ENCODE measurements around the gene BANP.
A peak's percentile ranks its signal among the peaks of the same experiment; 100 is the strongest.
"Not testable (repeated sequence)": the region's sequence is repeated elsewhere in the genome, so short reads cannot be mapped to it uniquely, and the experiment has no call there.

BANP gene

GRCh38 chr16:88026964-88027938 is 76.0 kb downstream of the BANP start:
- H3K36me3 ChIP-seq (ENCODE audit: low read depth): no peaks in the 10 kb centered on the region
- H3K4me3 ChIP-seq (ENCODE audit: severe bottlenecking): no peak overlapping the region
- no peaks in the 10 kb centered on the region for H3K4me1 ChIP-seq (ENCODE audit: insufficient read depth, poor library complexity, severe bottlenecking)
- no peaks in the 10 kb centered on the region for H3K9me3 ChIP-seq (ENCODE audit: severe bottlenecking)
- H3K27ac ChIP-seq (ENCODE audit: poor library complexity, severe bottlenecking): no peak overlapping the region
- TF ChIP-seq, protein P1, sequence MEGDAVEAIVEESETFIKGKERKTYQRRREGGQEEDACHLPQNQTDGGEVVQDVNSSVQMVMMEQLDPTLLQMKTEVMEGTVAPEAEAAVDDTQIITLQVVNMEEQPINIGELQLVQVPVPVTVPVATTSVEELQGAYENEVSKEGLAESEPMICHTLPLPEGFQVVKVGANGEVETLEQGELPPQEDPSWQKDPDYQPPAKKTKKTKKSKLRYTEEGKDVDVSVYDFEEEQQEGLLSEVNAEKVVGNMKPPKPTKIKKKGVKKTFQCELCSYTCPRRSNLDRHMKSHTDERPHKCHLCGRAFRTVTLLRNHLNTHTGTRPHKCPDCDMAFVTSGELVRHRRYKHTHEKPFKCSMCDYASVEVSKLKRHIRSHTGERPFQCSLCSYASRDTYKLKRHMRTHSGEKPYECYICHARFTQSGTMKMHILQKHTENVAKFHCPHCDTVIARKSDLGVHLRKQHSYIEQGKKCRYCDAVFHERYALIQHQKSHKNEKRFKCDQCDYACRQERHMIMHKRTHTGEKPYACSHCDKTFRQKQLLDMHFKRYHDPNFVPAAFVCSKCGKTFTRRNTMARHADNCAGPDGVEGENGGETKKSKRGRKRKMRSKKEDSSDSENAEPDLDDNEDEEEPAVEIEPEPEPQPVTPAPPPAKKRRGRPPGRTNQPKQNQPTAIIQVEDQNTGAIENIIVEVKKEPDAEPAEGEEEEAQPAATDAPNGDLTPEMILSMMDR (IDR thresholded peaks at IDR 0.05; ENCODE audit: poor library complexity, severe bottlenecking): no peak
- H3K27me3 ChIP-seq (ENCODE audit: insufficient read depth, poor library complexity, severe bottlenecking): no peaks in the 10 kb centered on the region
- peak; percentile 49 for DNase-seq (ENCODE audit: low spot score)
- ATAC-seq (ENCODE audit: low read depth): no peak

DNA sequence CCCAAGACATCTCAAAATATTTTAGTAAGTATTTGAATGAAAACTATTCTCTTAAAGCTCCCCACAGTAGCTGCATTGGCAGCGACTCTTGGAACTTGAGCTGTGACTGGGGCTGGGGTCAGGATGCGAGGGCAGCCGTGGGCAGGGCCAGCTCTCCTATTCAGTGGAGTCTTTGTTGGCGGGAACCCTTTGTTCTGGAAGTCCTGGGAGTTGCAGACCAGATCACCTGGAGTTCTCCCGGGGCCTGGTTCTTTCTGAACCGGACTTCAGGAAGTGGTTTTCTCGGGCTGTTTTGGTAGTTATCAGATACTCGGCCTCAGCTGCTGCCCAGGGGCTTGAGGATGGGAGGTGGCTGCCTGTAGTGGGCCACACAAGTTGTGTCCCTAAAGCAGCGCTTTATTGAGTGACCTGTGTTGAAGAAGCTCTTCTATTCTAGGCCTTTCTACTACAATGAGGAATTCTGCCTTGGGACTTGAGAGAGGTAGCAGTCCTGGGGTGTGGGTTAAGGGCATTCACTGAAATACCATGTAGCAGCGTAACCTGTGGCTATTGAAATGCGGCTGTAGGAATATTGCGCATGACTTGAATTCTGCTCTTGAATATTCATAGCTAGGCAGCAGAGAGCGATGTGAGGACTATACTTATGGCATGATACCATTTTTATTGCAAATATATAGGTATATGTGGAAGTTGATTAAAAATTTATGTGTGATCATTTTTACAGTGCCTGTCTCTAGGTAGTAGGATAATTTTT is 77.1 kb downstream of the BANP start:
- not testable (repeated sequence) for H3K27ac ChIP-seq (ENCODE audit: poor library complexity, severe bottlenecking); H3K27me3 ChIP-seq (ENCODE audit: insufficient read depth, poor library complexity, severe bottlenecking); DNase-seq (ENCODE audit: low spot score); H3K9me3 ChIP-seq (ENCODE audit: severe bottlenecking); H3K36me3 ChIP-seq (ENCODE audit: low read depth); H3K4me3 ChIP-seq (ENCODE audit: severe bottlenecking); H3K4me1 ChIP-seq (ENCODE audit: insufficient read depth, poor library complexity, severe bottlenecking); ATAC-seq (ENCODE audit: low read depth)

DNA sequence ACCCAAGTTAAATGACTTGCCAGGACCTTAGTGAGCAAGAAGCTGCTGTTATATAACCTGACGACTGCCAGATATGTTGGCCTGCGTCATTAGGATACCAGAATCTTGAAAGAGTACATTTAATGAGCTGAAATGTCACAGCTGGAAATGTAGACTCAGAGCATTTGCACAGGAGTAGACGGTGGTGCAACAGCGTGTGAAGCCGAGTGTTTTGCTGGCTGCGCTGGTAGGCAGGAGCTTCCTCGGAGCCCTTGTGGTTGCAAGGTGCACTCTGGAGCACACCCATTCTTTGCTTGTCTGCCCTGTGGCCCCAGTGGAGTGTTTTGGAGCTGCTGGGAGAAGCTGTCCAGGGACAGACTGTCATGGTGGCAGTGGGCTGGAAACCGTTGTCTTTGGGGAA is 79.3 kb downstream of the BANP start:
- H3K27ac ChIP-seq (ENCODE audit: poor library complexity, severe bottlenecking): no peak overlapping the region
- no peak overlapping the region for H3K4me3 ChIP-seq (ENCODE audit: severe bottlenecking)
- peaks cover 3% of the 10 kb centered on the region; the same call in 1 of the 2 replicates for H3K36me3 ChIP-seq (ENCODE audit: low read depth)
- no peaks in the 10 kb centered on the region for H3K9me3 ChIP-seq (ENCODE audit: severe bottlenecking)
- no peaks in the 10 kb centered on the region for H3K27me3 ChIP-seq (ENCODE audit: insufficient read depth, poor library complexity, severe bottlenecking)
- ATAC-seq (ENCODE audit: low read depth): no peak
- DNase-seq (ENCODE audit: low spot score): no peak
- TF ChIP-seq, protein P1 (IDR thresholded peaks at IDR 0.05; ENCODE audit: poor library complexity, severe bottlenecking): no peak
- H3K4me1 ChIP-seq (ENCODE audit: insufficient read depth, poor library complexity, severe bottlenecking): no peaks in the 10 kb centered on the region

GRCh38 chr16:88030961-88031360 is 79.7 kb downstream of the BANP start:
- not testable (repeated sequence) for H3K4me1 ChIP-seq (ENCODE audit: insufficient read depth, poor library complexity, severe bottlenecking); H3K9me3 ChIP-seq (ENCODE audit: severe bottlenecking); H3K36me3 ChIP-seq (ENCODE audit: low read depth); DNase-seq (ENCODE audit: low spot score); H3K4me3 ChIP-seq (ENCODE audit: severe bottlenecking); H3K27me3 ChIP-seq (ENCODE audit: insufficient read depth, poor library complexity, severe bottlenecking); ATAC-seq (ENCODE audit: low read depth); H3K27ac ChIP-seq (ENCODE audit: poor library complexity, severe bottlenecking)

- ATAC-seq (ENCODE audit: low read depth); H3K4me3 ChIP-seq (ENCODE audit: severe bottlenecking); H3K4me1 ChIP-seq (ENCODE audit: insufficient read depth, poor library complexity, severe bottlenecking); H3K36me3 ChIP-seq (ENCODE audit: low read depth); H3K27ac ChIP-seq (ENCODE audit: poor library complexity, severe bottlenecking); H3K27me3 ChIP-seq (ENCODE audit: insufficient read depth, poor library complexity, severe bottlenecking); H3K9me3 ChIP-seq (ENCODE audit: severe bottlenecking); DNase-seq (ENCODE audit: low spot score): not testable (repeated sequence)
Measured at GRCh38 chr16:88033003-88033740, 81.9 kb downstream of the BANP start.

GRCh38 chr16:88034770-88035169 is 83.5 kb downstream of the BANP start:
- H3K27me3 ChIP-seq (ENCODE audit: insufficient read depth, poor library complexity, severe bottlenecking): no peaks in the 10 kb centered on the region
- no peak overlapping the region for H3K4me3 ChIP-seq (ENCODE audit: severe bottlenecking)
- TF ChIP-seq, protein P1 (IDR thresholded peaks at IDR 0.05; ENCODE audit: poor library complexity, severe bottlenecking): no peak
- no peak overlapping the region for H3K27ac ChIP-seq (ENCODE audit: poor library complexity, severe bottlenecking)
- ATAC-seq (ENCODE audit: low read depth) (no peak), DNase-seq (ENCODE audit: low spot score) (no peak)
- H3K4me1 ChIP-seq (ENCODE audit: insufficient read depth, poor library complexity, severe bottlenecking): no peaks in the 10 kb centered on the region
- peaks cover 3% of the 10 kb centered on the region; the same call in 1 of the 2 replicates for H3K36me3 ChIP-seq (ENCODE audit: low read depth)
- H3K9me3 ChIP-seq (ENCODE audit: severe bottlenecking): no peaks in the 10 kb centered on the region

Measured in RWPE2 (cell line).